Vagina (tissue), 2 donors: ENCODE data around the gene NFIA. TPM values are rescaled to one million over a fixed set of nuclear protein-coding genes. Genes with fewer than 3 reads are reported as not detected.
A peak's percentile ranks its signal among the peaks of the same experiment; 100 is the strongest.

Experiments
- DNase-seq, 2 donors: peaks; one replicate each; pipeline ENCODE4 v3.0.0-alpha.2; 2017; ENCODE audit errors: extremely low spot score in 2 of 2
- H3K27ac ChIP-seq: fragments of 200-600 bp; sonication (generic); one replicate; pipeline ENCODE4 v1.5.1; 2019
- H3K27me3 ChIP-seq: fragments of 200-600 bp; sonication (generic); one replicate; pipeline ENCODE4 v1.5.1; 2019
- H3K36me3 ChIP-seq, 2 donors: fragments of 200-600 bp; sonication (generic); one replicate each; pipeline ENCODE4 v1.5.1; 2017 to 2019
- H3K4me1 ChIP-seq: fragments of 200-600 bp; sonication (generic); one replicate; pipeline ENCODE4 v1.5.1; 2019
- H3K4me3 ChIP-seq, 2 donors: fragments of 200-600 bp; sonication (generic); 1 replicate in 1 of 2; 2 replicates in 1 of 2; pipeline ENCODE4 v1.5.1; 2016 to 2019
- H3K9me3 ChIP-seq: fragments of 200-600 bp; sonication (generic); one replicate; pipeline ENCODE4 v1.5.1; 2019
- CTCF ChIP-seq, 3 experiments: fragments of 450-650 bp in 2 of 3; fragments of 200-600 bp in 1 of 3; sonication (generic) in 1 of 3; IDR thresholded peaks; one replicate each; pipeline ENCODE4 v1.5.1; 2017 to 2019; ENCODE audit warnings: antibody characterized with exemption in 3 of 3, mild to moderate bottlenecking in 2 of 3, moderate library complexity in 2 of 3
- POLR2A ChIP-seq, 2 donors: fragments of 450-650 bp; IDR thresholded peaks; one replicate each; pipeline ENCODE4 v1.6.1; 2017; ENCODE audit warnings: antibody characterized with exemption in 2 of 2, mild to moderate bottlenecking in 2 of 2, moderate library complexity in 2 of 2
- POLR2AphosphoS5 ChIP-seq, 2 donors: sonication (generic); formaldehyde crosslinking; IDR thresholded peaks; one replicate each; pipeline ENCODE4 v1.9.0; 2017; ENCODE audit warnings: antibody characterized with exemption in 2 of 2, mild to moderate bottlenecking in 2 of 2, low read depth in 1 of 2; ENCODE audit not compliant: insufficient read depth in 1 of 2
- intact Hi-C: fragments of 100-400 bp; cut with DNase I; formaldehyde crosslinking; loops from one replicate; pipeline ENCODE4 v1.15.1; 2023
- total RNA-seq: library from RNA; depleted of rRNA; stranded (reverse); fragments of >200 nt; gene quantifications from one replicate; pipeline ENCODE4 v1.2.3, GENCODE V29; 2016

The NFIA gene
- total RNA-seq, 1 donor from 2014 or later = 59.2 TPM

DNA sequence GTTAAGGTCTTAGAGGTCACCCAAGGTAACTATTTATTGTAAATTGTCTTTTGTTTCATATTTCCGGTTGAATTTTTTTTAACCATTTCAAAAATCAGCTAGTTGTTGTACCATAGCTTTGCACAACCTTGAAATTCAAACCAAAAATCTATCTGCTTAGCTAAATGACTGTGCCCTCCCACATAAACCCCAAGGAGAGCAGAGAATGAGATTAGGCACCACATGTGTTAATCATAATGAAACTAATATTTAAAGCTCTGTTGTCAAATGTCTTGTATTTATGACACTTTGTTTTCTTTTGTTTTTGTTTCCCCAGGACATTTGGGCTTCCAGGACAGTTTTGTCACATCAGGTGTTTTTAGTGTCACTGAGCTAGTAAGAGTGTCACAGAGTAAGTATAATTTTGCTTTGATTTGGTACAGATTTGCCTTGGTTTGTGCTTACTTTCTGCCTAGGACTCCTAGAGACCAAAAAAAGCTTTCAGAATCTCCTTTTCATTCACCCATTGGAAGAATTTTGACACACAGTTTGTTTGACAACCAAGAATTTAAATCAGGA lies 249.9 kb downstream of the NFIA start:
- no peaks in the 10 kb centered on the region for H3K36me3 ChIP-seq
- peaks cover 5% of the 10 kb centered on the region for H3K4me1 ChIP-seq
- no peak overlapping the region for H3K4me3 ChIP-seq
- no peaks in the 10 kb centered on the region for H3K27me3 ChIP-seq
- no peaks in the 10 kb centered on the region for H3K9me3 ChIP-seq
- DNase-seq = no peak
- no peak overlapping the region for H3K27ac ChIP-seq
- no peak for TF ChIP-seq CTCF (IDR thresholded peaks at IDR 0.05)
- TF ChIP-seq POLR2AphosphoS5 (IDR thresholded peaks at IDR 0.05; ENCODE audit: insufficient read depth in 1 of 2, low read depth in 1 of 2) = no peak
- no peak for TF ChIP-seq POLR2A (IDR thresholded peaks at IDR 0.05)
- intact Hi-C loops = loop anchor here (10.0 kb wide), 2 partner anchors 247 to 277 kb away; partner anchors contain the start of gene NFIA

DNA sequence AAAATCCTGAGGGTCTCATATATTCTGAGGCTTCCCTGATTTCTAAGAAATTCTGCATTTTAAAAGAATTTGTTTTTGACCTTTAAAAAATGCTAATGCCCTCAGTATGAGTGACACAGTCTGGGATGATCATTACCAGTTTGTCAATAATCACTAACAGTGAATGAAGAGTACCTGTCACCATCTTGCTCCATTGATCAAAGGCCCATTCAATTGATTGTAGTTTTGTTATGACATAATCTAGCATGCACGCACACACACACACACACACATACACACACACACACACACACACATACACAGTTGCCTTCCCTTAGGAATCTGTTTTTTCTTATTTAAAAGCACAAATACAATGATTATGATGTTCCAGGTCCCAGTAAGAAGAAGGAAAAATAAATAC lies 250.4 kb downstream of the NFIA start:
- Histone ChIP-seq H3K4me3 (no peak overlapping the region), H3K27me3 (no peaks in the 10 kb centered on the region), H3K36me3 (no peaks in the 10 kb centered on the region), H3K9me3 (no peaks in the 10 kb centered on the region), H3K4me1 (peaks cover 10% of the 10 kb centered on the region), H3K27ac (no peak overlapping the region)
- DNase-seq = no peak
- intact Hi-C loops = loop anchor here (10.0 kb wide), 2 partner anchors 248 to 278 kb away; partner anchors contain the start of gene NFIA
- TF ChIP-seq POLR2AphosphoS5 (IDR thresholded peaks at IDR 0.05; ENCODE audit: insufficient read depth in 1 of 2, low read depth in 1 of 2) = no peak

- DNase-seq = no peak
- no peak overlapping the region for H3K27ac ChIP-seq
- H3K4me3 ChIP-seq = no peak overlapping the region
- no peaks in the 10 kb centered on the region for H3K36me3 ChIP-seq
- no peaks in the 10 kb centered on the region for H3K9me3 ChIP-seq
- intact Hi-C loops = loop anchor here (5.0 to 10.0 kb wide), 4 partner anchors 62 to 280 kb away; partner anchors contain the start of gene NFIA
- H3K4me1 ChIP-seq = peaks cover 25% of the 10 kb centered on the region
- TF ChIP-seq POLR2A (IDR thresholded peaks at IDR 0.05) (no peak), CTCF (IDR thresholded peaks at IDR 0.05) (no peak), POLR2AphosphoS5 (IDR thresholded peaks at IDR 0.05; ENCODE audit: insufficient read depth in 1 of 2, low read depth in 1 of 2) (no peak)
- H3K27me3 ChIP-seq = no peaks in the 10 kb centered on the region
Measured at GRCh38 chr1:61334718-61335589, 252.6 kb downstream of the NFIA start.

GRCh38 chr1:61337037-61337436 lies 254.7 kb downstream of the NFIA start:
- intact Hi-C loops = loop anchor here (5.0 to 10.0 kb wide), 4 partner anchors 60 to 282 kb away; partner anchors contain the start of gene NFIA
- Histone ChIP-seq H3K36me3 (no peaks in the 10 kb centered on the region), H3K4me1 (peaks cover 25% of the 10 kb centered on the region), H3K9me3 (no peaks in the 10 kb centered on the region), H3K27ac (peak overlapping the region; percentile 47), H3K4me3 (no peak overlapping the region), H3K27me3 (no peaks in the 10 kb centered on the region)
- TF ChIP-seq CTCF (IDR thresholded peaks at IDR 0.05) (no peak), POLR2AphosphoS5 (IDR thresholded peaks at IDR 0.05; ENCODE audit: insufficient read depth in 1 of 2, low read depth in 1 of 2) (no peak), POLR2A (IDR thresholded peaks at IDR 0.05) (no peak)
- DNase-seq = no peak

GRCh38 chr1:61337441-61337951 lies 255.1 kb downstream of the NFIA start:
- Histone ChIP-seq H3K27ac (peak overlapping the region; percentile 47), H3K27me3 (no peaks in the 10 kb centered on the region), H3K36me3 (no peaks in the 10 kb centered on the region), H3K4me1 (peaks cover 25% of the 10 kb centered on the region), H3K9me3 (no peaks in the 10 kb centered on the region), H3K4me3 (no peak overlapping the region)
- intact Hi-C loops = loop anchor here (5.0 to 10.0 kb wide), 4 partner anchors 60 to 283 kb away; partner anchors contain the start of gene NFIA
- TF ChIP-seq CTCF (IDR thresholded peaks at IDR 0.05) (no peak), POLR2AphosphoS5 (IDR thresholded peaks at IDR 0.05; ENCODE audit: insufficient read depth in 1 of 2, low read depth in 1 of 2) (no peak), POLR2A (IDR thresholded peaks at IDR 0.05) (no peak)
- DNase-seq = no peak
